Effector CD8-positive, alpha-beta T cell (primary cell): ENCODE measurements around the gene ZNF599.
A peak's percentile ranks its signal among the peaks of the same experiment; 100 is the strongest.
"Not testable (repeated sequence)": the region's sequence is repeated elsewhere in the genome, so short reads cannot be mapped to it uniquely, and the experiment has no call there.

Experiments used
- DNase-seq: peaks from one replicate; lab custom pipeline; 2025; lab: John Stamatoyannopoulos, UW
- total RNA-seq, 4 experiments: gene quantifications; one replicate each; lab custom pipeline; 2026; lab: John Stamatoyannopoulos, UW

Gene ZNF599
- 3.6 to 6.6 (median 5.3) reads per million in 4 experiments for total RNA-seq

GRCh38 chr19:34772697-34773554 is at the start of gene ZNF599:
Gene ZNF599 (minus strand): TSS chr19:34773215. CDS start chr19:34772841, 374 bp downstream.
- DNase-seq, result peak; percentile 73

GRCh38 chr19:34818270-34818669 is 45.3 kb upstream of the ZNF599 start:
- DNase-seq, result no peak

GRCh38 chr19:34816708-34817107 is 43.7 kb upstream of the ZNF599 start:
- DNase-seq, result no peak

- no peak for DNase-seq
Measured at GRCh38 chr19:34808566-34808965, 35.6 kb upstream of the ZNF599 start.

- DNase-seq, result no peak
Measured at GRCh38 chr19:34806976-34807860, 34.2 kb upstream of the ZNF599 start.

GRCh38 chr19:34804115-34804514 is 31.1 kb upstream of the ZNF599 start:
- no peak for DNase-seq

- DNase-seq, result not testable (repeated sequence)
Measured at GRCh38 chr19:34796953-34797352, 23.9 kb upstream of the ZNF599 start.

- DNase-seq, result no peak
Measured at GRCh38 chr19:34794066-34794960, 21.3 kb upstream of the ZNF599 start.

- no peak for DNase-seq
Measured at GRCh38 chr19:34793565-34793964, 20.6 kb upstream of the ZNF599 start.

GRCh38 chr19:34788074-34788473 is 15.1 kb upstream of the ZNF599 start:
- DNase-seq, result no peak

GRCh38 chr19:34787059-34787824 is 14.2 kb upstream of the ZNF599 start:
- no peak for DNase-seq

- no peak for DNase-seq
Measured at GRCh38 chr19:34786236-34786635, 13.2 kb upstream of the ZNF599 start.

GRCh38 chr19:34779652-34780051 is 6.6 kb upstream of the ZNF599 start:
- no peak for DNase-seq

GRCh38 chr19:34778342-34778741 is 5.3 kb upstream of the ZNF599 start:
- DNase-seq, result no peak

- DNase-seq, result no peak
Measured at GRCh38 chr19:34774857-34775256, 1.8 kb upstream of the ZNF599 start.

- DNase-seq, result no peak
Measured at GRCh38 chr19:34773555-34773864, 495 bp upstream of the ZNF599 start.

- DNase-seq, result no peak
Measured at GRCh38 chr19:34767951-34768350, 5.1 kb downstream of the ZNF599 start.

GRCh38 chr19:34766386-34766785 is 6.6 kb downstream of the ZNF599 start:
- no peak for DNase-seq

- no peak for DNase-seq
Measured at GRCh38 chr19:34759218-34759917, 13.6 kb downstream of the ZNF599 start.

GRCh38 chr19:34757441-34757840 is 15.6 kb downstream of the ZNF599 start:
- DNase-seq, result no peak
